IMR-90 (cell line): ENCODE results near the gene EDIL3. TPM values are rescaled to one million over a fixed set of nuclear protein-coding genes. Genes with fewer than 3 reads are reported as not detected.

Experiments
- ATAC-seq: fragments of 200-7000 bp; cut with Tn5 transposase; 2 replicates; pipeline ENCODE4 v1.9.1; 2020; ENCODE audit warnings: low read depth, mild to moderate bottlenecking, moderate library complexity
- BruUV-seq: library from RNA; stranded (reverse); fragments of 400-500 nt; replicated peaks from 2 replicates; lab custom pipeline; 2021; lab: Mats Ljungman, UMichigan
- CTCF ChIA-PET: fragments of 300-600 bp; formaldehyde crosslinking; extraction: SDS; loops from one replicate; lab custom pipeline; 2021; ENCODE audit warnings: antibody characterized with exemption; lab: Yijun Ruan, JAX
- POLR2A ChIA-PET: fragments of 300-600 bp; sonication (Branson Sonifier 250); formaldehyde crosslinking; loops from one replicate; lab custom pipeline; 2022; ENCODE audit warnings: antibody characterized with exemption; ENCODE audit not compliant: unreplicated experiment; lab: Charles Lee
- DNase-seq: peaks from one replicate; pipeline ENCODE4 v3.0.0; 2013
- H2AFZ ChIP-seq: replicated peaks from 2 replicates; pipeline ENCODE3; 2013; ENCODE audit warnings: low read length, mild to moderate bottlenecking; ENCODE audit not compliant: poor library complexity
- H2AK5ac ChIP-seq: 2 replicates; pipeline ENCODE4 v1.6.1; 2013; ENCODE audit warnings: low read depth, low read length, inconsistent platforms
- H2AK9ac ChIP-seq: replicated peaks from 2 replicates; pipeline ENCODE3; 2013; ENCODE audit warnings: mild to moderate bottlenecking, low read depth, low read length, moderate library complexity; ENCODE audit not compliant: poor library complexity
- H2BK120ac ChIP-seq: 2 replicates; pipeline ENCODE4 v1.6.1; 2013; ENCODE audit warnings: low read depth, low read length, inconsistent platforms
- H2BK15ac ChIP-seq: 3 replicates; pipeline ENCODE4 v1.6.1; 2013; ENCODE audit warnings: low read depth, low read length, inconsistent platforms
- H2BK20ac ChIP-seq: 2 replicates; pipeline ENCODE4 v1.6.1; 2013; ENCODE audit warnings: low read depth, mild to moderate bottlenecking, inconsistent platforms, low read length, moderate library complexity
- H2BK5ac ChIP-seq: 2 replicates; pipeline ENCODE4 v1.6.1; 2013; ENCODE audit warnings: mild to moderate bottlenecking, low read depth, low read length, inconsistent platforms; ENCODE audit not compliant: poor library complexity, severe bottlenecking
- H3K14ac ChIP-seq: replicated peaks from 2 replicates; pipeline ENCODE4 v1.6.1; 2013; ENCODE audit warnings: low read depth, low read length, inconsistent platforms
- H3K18ac ChIP-seq: 2 replicates; pipeline ENCODE4 v1.6.1; 2013; ENCODE audit warnings: low read depth, low read length, control low read depth
- H3K23ac ChIP-seq: 2 replicates; pipeline ENCODE4 v1.6.1; 2013; ENCODE audit warnings: low read depth, low read length, inconsistent platforms
- H3K27ac ChIP-seq: 2 replicates; pipeline ENCODE4 v1.5.1; 2013; ENCODE audit warnings: mild to moderate bottlenecking, control low read depth, low read length; ENCODE audit not compliant: insufficient read depth
- H3K27me3 ChIP-seq: 2 replicates; pipeline ENCODE4 v1.6.1; 2013; ENCODE audit warnings: low read length; ENCODE audit not compliant: control insufficient read depth, insufficient read depth
- H3K36me3 ChIP-seq: 2 replicates; pipeline ENCODE4 v1.6.1; 2013; ENCODE audit warnings: low read length, mixed read lengths; ENCODE audit not compliant: control insufficient read depth, insufficient read depth
- H3K4ac ChIP-seq: 2 replicates; pipeline ENCODE4 v1.6.1; 2013; ENCODE audit warnings: low read depth, low read length, inconsistent platforms
- H3K4me1 ChIP-seq: 2 replicates; pipeline ENCODE4 v1.6.1; 2013; ENCODE audit warnings: low read length, mixed read lengths; ENCODE audit not compliant: control insufficient read depth, insufficient read depth
- H3K4me2 ChIP-seq: 2 replicates; pipeline ENCODE4 v1.6.1; 2013; ENCODE audit warnings: low read depth, mild to moderate bottlenecking, control low read depth, low read length, moderate library complexity
- H3K4me3 ChIP-seq: 2 replicates; pipeline ENCODE4 v1.5.1; 2013; ENCODE audit warnings: low read depth, mild to moderate bottlenecking, control low read depth, low read length, moderate library complexity; ENCODE audit not compliant: insufficient read depth
- H3K56ac ChIP-seq: 2 replicates; pipeline ENCODE4 v1.6.1; 2013; ENCODE audit warnings: low read length, inconsistent platforms; ENCODE audit not compliant: insufficient read depth; ENCODE audit errors: extremely low read depth
- H3K79me1 ChIP-seq, 2 experiments: 2 replicates each; pipeline ENCODE4 v1.6.1; 2013; ENCODE audit warnings: low read length in 2 of 2, inconsistent platforms in 1 of 2, low read depth in 1 of 2
- H3K9ac ChIP-seq: 2 replicates; pipeline ENCODE4 v1.6.1; 2013; ENCODE audit warnings: low read depth, low read length, control low read depth
- H3K9me1 ChIP-seq: 2 replicates; pipeline ENCODE4 v1.6.1; 2013; ENCODE audit warnings: low read length, inconsistent platforms; ENCODE audit not compliant: insufficient read depth
- H3K9me3 ChIP-seq: 2 replicates; pipeline ENCODE4 v1.6.1; 2013; ENCODE audit warnings: low read length; ENCODE audit not compliant: control insufficient read depth, insufficient read depth
- H4K20me1 ChIP-seq: 2 replicates; pipeline ENCODE4 v1.6.1; 2013; ENCODE audit warnings: low read length, inconsistent platforms; ENCODE audit not compliant: insufficient read depth
- H4K5ac ChIP-seq: 2 replicates; pipeline ENCODE4 v1.6.1; 2013; ENCODE audit warnings: mild to moderate bottlenecking, low read depth, low read length, control low read depth
- H4K8ac ChIP-seq, 2 experiments: 2 replicates each; pipeline ENCODE4 v1.6.1; 2013; ENCODE audit warnings: low read depth in 2 of 2, low read length in 2 of 2, control low read depth in 1 of 2, inconsistent platforms in 1 of 2
- H4K91ac ChIP-seq: 2 replicates; pipeline ENCODE4 v1.6.1; 2013; ENCODE audit warnings: low read depth, low read length, inconsistent platforms; ENCODE audit not compliant: insufficient read depth
- BHLHE40 ChIP-seq: fragments of 150-350 bp; IDR thresholded peaks from 2 replicates; pipeline ENCODE4 v1.6.1; 2016; ENCODE audit warnings: mild to moderate bottlenecking, low read depth, low read length
- CEBPB ChIP-seq: IDR thresholded peaks from 2 replicates; pipeline ENCODE4 v1.6.1; 2012; ENCODE audit warnings: low read depth, low read length, improper control_type of control experiment
- CHD1 ChIP-seq: IDR thresholded peaks from 2 replicates; pipeline ENCODE4 v1.6.1; 2012; ENCODE audit warnings: low read depth, low read length, improper control_type of control experiment
- CTCF ChIP-seq: conservative IDR thresholded peaks from 2 replicates; pipeline ENCODE4 v1.5.1; 2012; ENCODE audit warnings: mild to moderate bottlenecking, low read depth, low read length, improper control_type of control experiment
- ELK1 ChIP-seq: fragments of 150-350 bp; IDR thresholded peaks from 2 replicates; pipeline ENCODE4 v1.6.1; 2016; ENCODE audit warnings: low read depth, mild to moderate bottlenecking, low read length, moderate library complexity, borderline replicate concordance
- FOS ChIP-seq: fragments of 150-350 bp; IDR thresholded peaks from 2 replicates; pipeline ENCODE4 v1.6.1; 2016; ENCODE audit warnings: low read depth, low read length
- MAFK ChIP-seq: IDR thresholded peaks from 2 replicates; pipeline ENCODE4 v1.6.1; 2012; ENCODE audit warnings: low read depth, low read length, improper control_type of control experiment
- MAZ ChIP-seq: IDR thresholded peaks from 2 replicates; pipeline ENCODE4 v1.6.1; 2012; ENCODE audit warnings: low read depth, mild to moderate bottlenecking, low read length, improper control_type of control experiment, moderate library complexity, borderline replicate concordance
- MXI1 ChIP-seq: IDR thresholded peaks from 2 replicates; pipeline ENCODE4 v1.6.1; 2012; ENCODE audit warnings: low read depth, mild to moderate bottlenecking, low read length, moderate library complexity, borderline replicate concordance
- NFE2L2 ChIP-seq: fragments of 150-350 bp; IDR thresholded peaks from 2 replicates; pipeline ENCODE4 v1.6.1; 2016; ENCODE audit warnings: low read depth, mild to moderate bottlenecking, low read length
- POLR2A ChIP-seq: IDR thresholded peaks from 2 replicates; pipeline ENCODE4 v1.6.1; 2012; ENCODE audit warnings: mild to moderate bottlenecking, low read depth, low read length
- RAD21 ChIP-seq: IDR thresholded peaks from 2 replicates; pipeline ENCODE4 v1.6.1; 2012; ENCODE audit warnings: low read length, improper control_type of control experiment
- RCOR1 ChIP-seq: IDR thresholded peaks from 2 replicates; pipeline ENCODE4 v1.6.1; 2012; ENCODE audit warnings: mild to moderate bottlenecking, low read length, improper control_type of control experiment; ENCODE audit not compliant: insufficient replicate concordance
- RFX5 ChIP-seq: IDR thresholded peaks from 2 replicates; pipeline ENCODE4 v1.8.0; 2012; ENCODE audit warnings: low read depth, mild to moderate bottlenecking, low read length, moderate library complexity
- SMC3 ChIP-seq: fragments of 150-350 bp; IDR thresholded peaks from 2 replicates; pipeline ENCODE4 v1.6.1; 2016; ENCODE audit warnings: low read depth, mild to moderate bottlenecking, antibody characterized with exemption, low read length, moderate library complexity
- USF2 ChIP-seq: fragments of 150-350 bp; IDR thresholded peaks from 2 replicates; pipeline ENCODE4 v1.6.1; 2017; ENCODE audit warnings: mild to moderate bottlenecking, antibody characterized with exemption, low read length, low read depth
- WGBS, 2 experiments: methylation state at CpG; one replicate each; pipeline versions ENCODE4 v1.1.5 to v1.1.7; 2013; ENCODE audit warnings: missing lambda C conversion rate in 2 of 2; ENCODE audit not compliant: insufficient read length in 1 of 2; ENCODE audit errors: extremely low coverage in 2 of 2; 5-methylcytosine and 5-hydroxymethylcytosine counted together
- dilution Hi-C: fragments of 300-500 bp; cut with HindIII; formaldehyde crosslinking; loops from one replicate; pipeline ENCODE4 v1.14.3; 2018; ENCODE audit warnings: low sequenced_read_pairs; ENCODE audit not compliant: unreplicated experiment
- in situ Hi-C: fragments of 300-500 bp; cut with MboI; formaldehyde crosslinking; loops from 3 replicates; pipeline ENCODE4 v1.14.3; 2019; ENCODE audit warnings: low sequenced_read_pairs, inconsistent platforms, mixed read lengths
- intact Hi-C: fragments of 100-400 bp; cut with micrococcal nuclease; formaldehyde crosslinking; loops from 2 replicates; pipeline ENCODE4 v1.10.0; 2022
- polyA plus RNA-seq, 3 experiments: library from polyadenylated mRNA; depleted of rRNA; stranded (reverse); fragments of >200 nt; gene quantifications; 2 replicates each; pipeline ENCODE4 v1.2.3, GENCODE V29; 2012; ENCODE audit warnings: low replicate concordance in 1 of 3
- total RNA-seq: library from RNA; depleted of rRNA; stranded (reverse); fragments of >200 nt; gene quantifications from 2 replicates; pipeline ENCODE4 v1.2.3, GENCODE V29; 2012

EDIL3 gene
- total and polyA plus RNA-seq, 2 of the 4 experiments (the other 2 are of a cell fraction) = 55.5 to 82.8 TPM

GRCh38 chr5:84260939-84261338 is 123.7 kb downstream of the EDIL3 start:
- Histone ChIP-seq H3K9me3 (no peaks in the 10 kb centered on the region), H3K4ac (no peak overlapping the region), H3K79me1 (peaks cover 10 to 13% of the 10 kb centered on the region in 2 experiments), H4K20me1 (no peaks in the 10 kb centered on the region), H3K4me3 (no peak overlapping the region), H2BK15ac (no peak overlapping the region), H3K56ac (no peak overlapping the region), H3K4me2 (no peak overlapping the region), H2BK5ac (no peak overlapping the region), H3K36me3 (no peaks in the 10 kb centered on the region), H3K23ac (no peak overlapping the region), H3K27me3 (no peaks in the 10 kb centered on the region), H2BK20ac (no peak overlapping the region), H2AK5ac (no peak overlapping the region), H4K8ac (no peak overlapping the region), H3K14ac (no peak overlapping the region), H3K9ac (no peak overlapping the region), H2BK120ac (no peak overlapping the region), H4K5ac (no peak overlapping the region), H3K9me1 (no peaks in the 10 kb centered on the region; the same call in 1 of the 2 replicates), H2AFZ (no peak overlapping the region), H3K18ac (no peak overlapping the region), H3K4me1 (peaks cover 2% of the 10 kb centered on the region; the same call in 1 of the 2 replicates), H2AK9ac (no peak overlapping the region), H4K91ac (no peak overlapping the region), H3K27ac (no peak overlapping the region)
- intact Hi-C loops = no loop called here
- BruUV-seq = no TSS peak
- ATAC-seq = no peak
- no CpG with 5 or more reads among the region's 1 CpG for WGBS, 2 experiments
- POLR2A ChIA-PET = no interaction called here
- dilution Hi-C loops = no loop called here
- CTCF ChIA-PET = interaction anchor here (0.9 kb wide), 1 partner anchor 29 kb away, joined by 4 read pairs; no protein-coding TSS in a partner anchor
- TF ChIP-seq ELK1 = no peak
- TF ChIP-seq POLR2A = no peak
- no peak for TF ChIP-seq RCOR1
- TF ChIP-seq CTCF = no peak
- no peak for TF ChIP-seq NFE2L2
- no peak for TF ChIP-seq MAZ
- no peak for TF ChIP-seq USF2
- TF ChIP-seq RAD21 = no peak
- TF ChIP-seq FOS = no peak
- no peak for TF ChIP-seq MXI1
- no peak for TF ChIP-seq BHLHE40
- no peak for TF ChIP-seq CHD1
- no peak for TF ChIP-seq MAFK
- TF ChIP-seq RFX5 = no peak
- TF ChIP-seq SMC3 = no peak
- TF ChIP-seq CEBPB = no peak
- in situ Hi-C loops = no loop called here
- no peak for DNase-seq
